Measurements from ENCODE around the gene NIPSNAP3A.

DNA sequence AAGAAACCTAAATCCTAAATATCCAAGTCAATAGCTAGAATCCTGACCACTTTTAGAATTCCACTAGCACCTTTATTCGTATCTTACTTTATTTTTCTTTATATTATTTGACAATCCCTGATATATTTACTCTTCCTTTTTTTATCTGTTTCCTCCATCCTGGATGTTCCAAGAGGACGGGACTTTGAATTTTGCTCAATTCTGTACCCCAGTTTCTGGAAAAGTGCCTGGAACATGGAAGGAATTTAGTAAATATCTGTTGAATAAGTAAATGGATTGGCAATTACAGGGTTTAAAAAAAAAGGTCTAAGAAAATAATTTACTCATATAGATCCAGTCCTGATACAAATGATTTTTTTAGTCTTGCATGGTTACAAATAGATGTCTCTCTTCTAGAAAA, 1.2 kb upstream of the NIPSNAP3A start:
- TF ChIP-seq, protein P1, sequence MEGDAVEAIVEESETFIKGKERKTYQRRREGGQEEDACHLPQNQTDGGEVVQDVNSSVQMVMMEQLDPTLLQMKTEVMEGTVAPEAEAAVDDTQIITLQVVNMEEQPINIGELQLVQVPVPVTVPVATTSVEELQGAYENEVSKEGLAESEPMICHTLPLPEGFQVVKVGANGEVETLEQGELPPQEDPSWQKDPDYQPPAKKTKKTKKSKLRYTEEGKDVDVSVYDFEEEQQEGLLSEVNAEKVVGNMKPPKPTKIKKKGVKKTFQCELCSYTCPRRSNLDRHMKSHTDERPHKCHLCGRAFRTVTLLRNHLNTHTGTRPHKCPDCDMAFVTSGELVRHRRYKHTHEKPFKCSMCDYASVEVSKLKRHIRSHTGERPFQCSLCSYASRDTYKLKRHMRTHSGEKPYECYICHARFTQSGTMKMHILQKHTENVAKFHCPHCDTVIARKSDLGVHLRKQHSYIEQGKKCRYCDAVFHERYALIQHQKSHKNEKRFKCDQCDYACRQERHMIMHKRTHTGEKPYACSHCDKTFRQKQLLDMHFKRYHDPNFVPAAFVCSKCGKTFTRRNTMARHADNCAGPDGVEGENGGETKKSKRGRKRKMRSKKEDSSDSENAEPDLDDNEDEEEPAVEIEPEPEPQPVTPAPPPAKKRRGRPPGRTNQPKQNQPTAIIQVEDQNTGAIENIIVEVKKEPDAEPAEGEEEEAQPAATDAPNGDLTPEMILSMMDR (IDR thresholded peaks at IDR 0.05): no peak
- TF ChIP-seq POLR2A (IDR thresholded peaks at IDR 0.05): no peak

Data from Peyer's patch (tissue), 4 donors.